ENCODE data around the gene ERP27.

Gene ERP27

DNA sequence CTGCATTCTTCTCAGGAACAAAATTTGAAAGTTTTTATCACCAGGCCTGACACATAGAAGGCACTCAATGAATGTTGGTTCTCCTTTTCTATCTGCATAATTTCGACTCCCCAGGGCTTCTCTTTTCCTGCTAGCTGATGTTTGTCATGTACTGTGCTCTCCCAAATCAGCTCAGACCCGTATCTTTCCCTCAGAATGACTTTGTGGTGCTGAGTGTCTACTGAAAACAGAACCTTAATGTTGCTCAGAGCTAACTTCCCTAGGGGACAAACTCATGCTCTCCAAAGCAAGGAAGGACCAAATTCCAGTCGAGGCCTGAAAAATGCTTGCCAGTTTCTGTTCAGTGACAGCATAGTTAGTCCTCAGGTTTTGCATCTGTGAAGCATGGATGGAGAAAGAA lies 21.1 kb upstream of the ERP27 start:
- no peak for DNase-seq (ENCODE audit: low spot score)

DNA sequence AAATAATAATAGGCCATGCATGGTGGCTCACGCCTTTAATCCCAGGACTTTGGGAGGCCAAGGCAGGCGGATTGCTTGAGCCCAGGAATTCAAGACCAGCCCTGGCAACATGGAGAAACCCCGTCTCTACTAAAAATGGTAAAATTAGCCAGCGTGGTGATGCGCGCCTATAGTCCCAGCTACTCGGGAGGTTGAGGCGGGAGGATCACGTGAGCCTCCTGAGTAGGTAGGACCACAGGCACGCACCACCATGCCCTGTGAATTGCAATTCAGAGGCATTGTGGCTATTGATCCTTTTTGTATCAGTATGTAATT lies 20.7 kb upstream of the ERP27 start:
- DNase-seq (ENCODE audit: low spot score), result no peak

DNA sequence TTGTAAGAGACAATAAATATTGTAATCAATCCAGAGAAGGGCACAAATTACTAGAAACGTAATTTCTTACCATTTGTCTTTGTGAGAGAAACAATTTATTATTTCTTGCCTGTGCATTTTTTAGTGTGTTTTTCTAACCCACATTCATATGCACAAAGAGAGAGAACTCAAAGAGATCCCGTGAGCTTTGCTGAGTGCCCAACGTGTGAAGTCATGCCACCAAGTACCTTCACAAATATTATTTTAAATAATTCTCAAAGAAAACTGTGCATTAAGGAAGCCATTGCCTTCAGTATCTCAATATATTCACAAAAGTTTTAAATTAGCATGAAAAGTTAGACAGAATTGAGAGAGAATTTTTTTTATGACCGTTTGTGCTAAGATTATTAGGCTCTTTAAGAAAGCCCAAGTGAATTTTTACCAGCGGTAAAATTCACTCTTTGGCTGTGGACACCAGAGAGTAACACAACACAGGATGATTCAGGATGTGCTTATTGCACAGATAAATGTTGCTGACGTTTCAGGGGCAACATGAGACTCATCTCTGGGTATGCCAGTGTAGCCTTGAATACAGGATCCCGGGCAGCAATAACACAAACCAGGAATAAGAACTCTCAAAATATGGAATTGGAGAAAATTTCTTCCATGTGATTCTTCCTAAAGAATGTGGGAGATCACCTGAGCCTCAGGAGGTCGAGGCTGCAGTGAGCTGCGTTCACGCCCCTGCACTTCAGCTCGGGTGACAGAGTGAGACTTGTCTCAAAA lies 20.2 kb upstream of the ERP27 start:
- no peak for DNase-seq (ENCODE audit: low spot score)

DNA sequence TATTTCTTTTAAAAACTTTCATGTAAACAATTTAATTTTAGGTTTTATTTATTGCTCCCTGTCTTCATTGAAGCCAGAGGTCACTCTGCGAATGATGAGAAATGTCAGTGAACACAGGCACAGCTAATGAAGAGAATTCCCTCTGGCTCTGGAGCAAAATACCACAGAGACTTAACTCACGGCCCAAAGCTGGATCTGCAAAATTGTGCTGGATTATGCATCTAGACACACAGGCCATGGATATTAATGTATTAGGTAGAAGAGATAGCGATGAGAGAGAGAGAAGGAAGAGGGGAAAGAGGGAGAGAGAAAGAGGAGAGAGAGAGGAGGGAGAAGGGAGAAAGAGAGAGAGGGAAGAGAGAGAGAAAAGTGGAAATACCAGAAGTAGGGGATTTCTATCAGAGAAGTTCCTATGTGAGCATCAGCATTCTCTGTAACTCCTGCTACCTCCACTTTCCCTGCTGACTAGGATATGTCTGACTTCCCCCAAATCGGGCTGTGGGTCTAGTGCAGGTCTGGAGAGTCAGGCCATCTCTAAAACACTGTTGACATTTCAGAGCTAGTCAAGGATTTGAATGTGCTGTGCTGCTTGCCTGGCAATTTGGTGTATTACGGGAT lies 19.3 kb upstream of the ERP27 start:
- no peak for DNase-seq (ENCODE audit: low spot score)

DNA sequence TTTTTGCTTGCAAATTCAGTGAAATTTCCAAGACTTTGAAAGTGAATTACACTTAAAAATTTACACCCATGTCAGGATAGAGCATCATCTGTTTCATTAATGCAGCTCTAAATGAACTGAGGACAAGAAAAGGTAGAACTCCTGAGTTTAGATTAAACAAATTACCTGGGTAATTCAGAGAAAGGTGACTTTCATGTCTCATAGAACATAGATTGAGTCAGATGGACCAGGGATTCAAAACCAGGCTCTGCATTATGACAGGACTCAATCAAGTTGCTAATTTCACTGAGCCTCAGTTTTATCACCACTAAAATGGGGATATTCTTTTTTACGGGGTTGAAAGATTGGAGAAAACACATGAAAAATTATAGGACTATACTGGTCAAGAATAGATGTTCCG lies 18.6 kb upstream of the ERP27 start:
- DNase-seq (ENCODE audit: low spot score), result no peak

DNA sequence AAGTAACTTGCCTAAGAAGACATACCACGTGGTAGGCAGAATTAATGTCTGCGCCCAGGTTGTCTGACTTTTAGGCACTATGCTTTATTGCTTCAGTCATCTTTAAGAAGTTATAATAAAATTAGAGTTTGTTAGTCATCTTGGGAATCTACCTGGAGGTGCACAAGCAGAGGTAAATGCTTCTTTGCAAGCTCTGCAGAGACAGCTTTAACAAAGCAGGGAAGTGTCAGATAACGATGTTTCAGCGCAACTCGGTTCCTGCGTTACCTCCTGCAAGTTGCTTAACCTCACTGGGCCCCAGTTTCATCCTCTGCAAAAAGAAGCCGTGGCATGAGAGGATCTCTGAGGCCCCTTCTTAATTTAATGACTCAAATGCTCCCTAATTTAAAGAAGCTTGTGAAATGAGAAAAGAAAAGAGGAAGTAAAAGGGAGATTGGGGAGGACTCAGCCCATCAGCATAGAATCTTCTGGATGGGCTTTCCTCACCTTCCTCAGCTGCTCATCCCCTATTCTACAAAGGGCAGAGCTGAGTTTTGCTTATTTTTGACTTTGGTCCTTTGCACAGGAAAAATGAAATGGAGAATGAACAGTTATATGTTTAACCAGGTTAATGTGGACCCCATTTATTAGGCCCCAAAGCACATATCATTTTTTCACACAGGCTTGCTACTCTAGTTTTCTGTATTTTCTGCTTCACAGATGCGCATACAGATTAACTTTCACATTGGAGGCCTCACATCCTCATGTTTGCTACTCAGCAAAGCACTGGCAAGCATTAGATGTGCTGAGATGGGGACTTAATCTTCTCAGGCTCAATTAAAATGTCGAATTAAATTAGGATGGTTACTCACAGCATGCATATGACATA lies 17.9 kb upstream of the ERP27 start:
- no peak for DNase-seq (ENCODE audit: low spot score)

DNA sequence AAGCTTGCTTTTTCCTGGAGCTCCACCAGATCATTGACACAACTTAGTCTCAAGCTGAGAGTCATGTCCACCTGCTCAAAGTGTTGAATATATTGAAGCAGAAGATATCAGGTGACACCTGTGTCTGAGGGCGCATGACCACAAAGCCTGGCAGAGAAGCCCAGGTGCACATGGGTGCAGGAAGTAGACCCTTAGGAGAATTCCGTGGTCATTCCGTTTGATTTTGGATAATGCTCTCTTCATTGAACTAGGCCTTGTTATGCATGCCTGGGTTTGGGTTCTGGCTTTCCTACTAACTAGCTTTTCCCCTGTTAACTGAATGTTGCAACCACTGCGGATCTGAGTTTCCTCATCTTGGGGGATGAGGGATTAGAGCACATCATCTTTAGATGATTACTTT lies 15.9 kb upstream of the ERP27 start:
- DNase-seq (ENCODE audit: low spot score), result no peak

DNA sequence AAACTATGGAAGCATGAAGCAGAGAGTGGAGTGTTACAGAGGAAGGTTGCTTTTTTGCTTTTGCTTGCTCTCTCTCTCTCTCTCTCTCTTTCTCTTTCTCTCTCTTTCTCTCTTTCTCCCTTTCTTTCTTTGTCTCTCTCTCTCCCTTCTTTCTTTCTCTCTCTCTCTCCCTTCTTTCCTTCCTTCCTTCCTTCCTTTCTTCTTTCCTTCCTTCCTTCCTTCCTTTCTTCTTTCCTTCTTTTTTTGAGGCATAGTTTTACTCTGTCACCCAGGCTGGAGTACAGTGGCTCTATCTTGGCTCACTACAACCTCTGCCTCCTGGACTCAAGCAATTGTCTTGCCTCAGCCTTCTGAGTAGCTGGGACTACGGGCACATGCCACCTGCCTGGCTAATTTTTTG lies 15.4 kb upstream of the ERP27 start:
- no peak for DNase-seq (ENCODE audit: low spot score)

DNA sequence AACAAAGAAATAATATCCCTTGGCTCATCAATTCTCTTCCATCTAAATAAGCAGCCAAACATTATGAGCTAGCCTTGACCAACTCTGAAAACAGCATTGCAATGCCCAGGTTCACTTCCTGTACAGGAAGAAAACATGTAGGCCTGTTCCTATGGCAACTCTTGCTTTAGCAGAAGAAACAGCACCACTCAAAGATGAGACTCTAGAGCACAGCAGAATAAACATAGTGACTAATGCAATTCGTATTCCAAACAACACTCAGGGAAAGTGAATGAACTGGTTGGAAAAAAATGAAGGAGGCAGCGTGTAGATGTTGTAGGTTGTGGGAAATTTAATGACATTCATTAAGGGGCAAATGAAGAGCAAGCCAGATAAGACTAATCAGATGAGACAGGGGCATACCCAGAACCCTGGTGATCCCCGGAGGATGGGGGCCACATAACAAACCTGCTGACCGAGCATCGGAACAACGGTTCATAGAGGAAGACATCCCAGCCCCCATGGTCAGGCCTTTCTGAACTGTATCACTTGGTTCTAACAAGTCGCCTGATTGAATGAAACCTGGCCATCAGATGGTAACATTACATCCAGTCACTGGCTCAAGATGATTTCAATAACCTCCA lies 14.1 kb upstream of the ERP27 start:
- DNase-seq (ENCODE audit: low spot score), result no peak

DNA sequence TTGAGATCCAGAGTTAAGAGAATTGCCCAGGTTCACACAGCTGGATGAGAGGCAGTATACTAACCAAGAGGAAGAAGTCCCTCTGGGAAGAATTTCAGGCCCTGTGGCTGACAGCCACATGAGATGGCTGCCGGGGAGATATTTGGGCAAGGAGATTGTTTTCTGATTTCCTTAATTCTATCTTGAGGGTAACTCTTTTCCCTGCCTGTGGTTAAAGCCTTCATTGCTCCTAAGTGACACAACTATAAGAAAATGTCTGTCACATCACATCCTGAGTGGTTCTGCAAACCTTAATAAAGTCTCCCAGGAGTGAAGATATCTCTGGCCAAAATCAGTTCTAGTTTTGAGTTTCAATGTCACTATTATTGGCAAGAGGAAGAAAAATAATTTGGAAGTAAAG lies 13.5 kb upstream of the ERP27 start:
- no peak for DNase-seq (ENCODE audit: low spot score)

DNA sequence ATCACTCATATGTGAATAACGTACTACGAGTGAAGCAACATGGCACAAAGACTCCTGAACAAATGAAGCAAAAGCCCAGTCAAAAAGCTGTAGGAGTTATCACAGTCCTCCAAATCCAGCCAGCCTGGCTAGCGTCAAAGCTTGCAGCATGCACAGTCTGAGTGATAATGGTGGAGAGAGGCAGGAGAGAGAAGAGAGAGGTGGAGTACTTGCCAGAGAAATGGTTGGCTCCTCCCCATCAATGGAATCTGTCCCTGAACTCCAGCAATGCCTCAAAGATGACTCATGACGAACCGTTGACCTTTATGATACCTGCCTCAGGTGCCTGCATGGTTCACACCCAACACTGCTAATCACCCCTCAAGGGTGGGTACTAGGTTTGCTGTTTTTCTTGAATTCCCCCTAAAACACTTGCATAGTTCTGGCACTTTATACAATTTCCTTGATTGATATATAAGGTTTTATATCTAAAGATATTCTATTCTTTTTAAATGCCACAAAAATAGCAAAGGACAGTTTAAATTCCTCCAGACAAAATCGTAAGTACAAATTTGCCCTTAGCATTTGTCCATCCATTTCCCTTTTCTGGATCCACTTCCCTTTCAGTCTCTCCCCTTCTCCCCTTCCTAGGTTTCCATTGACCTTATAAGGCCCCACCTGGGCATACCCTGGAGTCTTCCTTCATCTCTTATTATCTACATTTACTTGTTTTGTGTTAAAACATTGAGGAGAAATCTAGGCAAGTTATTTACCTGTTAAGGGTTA lies 12.8 kb upstream of the ERP27 start:
- no peak for DNase-seq (ENCODE audit: low spot score)

DNA sequence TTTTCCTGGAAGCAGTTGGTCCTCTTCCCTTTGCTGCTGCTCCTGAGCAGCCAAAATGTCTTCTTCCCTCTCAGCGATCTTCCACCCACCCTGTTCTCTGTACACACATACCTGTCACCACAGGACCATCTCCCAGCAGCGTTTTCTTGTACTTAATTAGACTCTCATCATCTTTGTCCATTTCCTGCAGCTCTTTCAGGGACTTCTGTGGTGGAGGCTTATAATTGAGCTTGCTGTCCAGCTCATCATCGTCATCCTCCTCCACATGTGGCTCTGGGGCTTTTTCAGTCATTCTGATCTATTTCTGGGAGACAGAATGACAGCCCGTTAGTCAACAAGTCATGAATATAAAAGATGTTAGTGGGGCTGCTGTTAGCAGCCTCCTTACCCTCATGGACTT lies 12.1 kb upstream of the ERP27 start:
- DNase-seq (ENCODE audit: low spot score), result no peak

DNA sequence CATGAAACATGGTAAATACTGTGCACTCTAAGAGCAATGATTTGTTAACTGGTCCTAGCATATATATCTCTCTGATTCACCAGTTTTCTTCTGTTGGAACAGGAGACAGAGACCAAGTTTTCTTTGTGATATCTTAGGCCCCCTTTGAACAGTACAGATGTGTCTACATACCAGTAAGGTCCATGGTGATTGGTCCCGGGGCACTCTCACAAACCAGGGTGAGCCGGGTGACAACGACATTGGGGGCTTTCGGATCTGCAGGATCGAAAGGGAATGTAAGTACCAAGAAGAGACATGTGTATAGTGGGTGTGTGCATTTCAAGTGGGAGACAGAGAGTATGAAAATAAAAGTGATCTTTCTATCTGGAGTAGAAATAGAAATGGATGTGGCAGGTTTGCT lies 11.3 kb upstream of the ERP27 start:
- DNase-seq (ENCODE audit: low spot score), result no peak

DNA sequence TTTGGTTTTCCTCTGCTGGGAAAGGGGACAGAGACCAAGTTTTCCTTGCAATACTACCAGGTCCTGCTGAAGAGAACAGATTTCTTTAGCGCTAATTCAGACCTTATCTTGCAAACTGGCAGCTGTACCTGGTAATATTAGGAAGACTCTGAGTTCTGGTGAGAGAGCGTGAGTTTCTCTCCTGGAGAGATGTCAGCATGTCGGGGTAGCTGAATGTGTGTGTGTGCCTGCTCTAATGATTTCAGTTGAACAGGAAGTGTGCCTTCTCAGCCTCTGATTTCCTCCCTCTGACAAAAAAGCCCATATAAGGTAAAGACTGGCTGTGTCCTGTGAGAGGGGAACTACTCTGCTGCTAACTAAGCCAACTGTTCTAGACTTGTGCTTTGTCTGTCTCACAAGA lies 10.3 kb upstream of the ERP27 start:
- DNase-seq (ENCODE audit: low spot score), result no peak

DNA sequence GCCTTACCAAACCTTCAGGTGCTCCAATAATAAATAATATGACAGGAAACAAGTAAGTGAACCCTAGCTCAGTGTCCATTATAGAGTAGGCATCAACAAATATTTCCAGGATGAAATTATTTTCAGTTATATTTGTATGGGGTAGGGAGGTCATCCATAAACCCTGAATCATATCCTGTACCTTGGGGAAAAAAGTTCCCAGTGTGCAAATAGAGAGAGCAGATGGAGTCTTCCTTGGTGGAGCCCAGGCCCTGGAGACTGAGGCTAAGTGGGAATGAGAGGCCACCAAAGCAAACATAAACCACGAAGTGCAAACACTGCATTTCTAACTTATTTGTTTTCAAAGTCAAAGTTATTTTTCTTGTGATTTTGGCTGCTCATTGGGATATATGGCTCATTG lies 8.5 kb upstream of the ERP27 start:
- no peak for DNase-seq (ENCODE audit: low spot score)

DNA sequence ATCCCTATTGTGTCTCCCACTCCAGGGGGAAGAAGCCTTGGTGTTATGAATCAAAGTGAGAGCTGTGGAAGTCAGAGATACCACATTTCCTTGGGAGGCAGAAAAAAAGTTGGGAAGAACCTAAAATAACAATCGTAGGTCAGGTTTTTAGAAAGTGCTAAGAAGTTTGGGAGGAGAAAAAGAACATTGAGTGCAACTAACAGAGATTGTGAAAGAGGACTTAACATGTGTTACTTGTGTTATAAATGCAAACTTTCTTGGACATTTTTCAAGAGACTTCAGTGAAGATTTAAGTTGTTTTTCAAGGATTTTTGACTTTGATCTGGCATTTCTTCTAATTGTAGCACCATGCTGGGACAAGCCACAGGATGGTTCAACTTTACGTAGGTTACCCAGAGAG lies 7.8 kb upstream of the ERP27 start:
- no peak for DNase-seq (ENCODE audit: low spot score)

DNA sequence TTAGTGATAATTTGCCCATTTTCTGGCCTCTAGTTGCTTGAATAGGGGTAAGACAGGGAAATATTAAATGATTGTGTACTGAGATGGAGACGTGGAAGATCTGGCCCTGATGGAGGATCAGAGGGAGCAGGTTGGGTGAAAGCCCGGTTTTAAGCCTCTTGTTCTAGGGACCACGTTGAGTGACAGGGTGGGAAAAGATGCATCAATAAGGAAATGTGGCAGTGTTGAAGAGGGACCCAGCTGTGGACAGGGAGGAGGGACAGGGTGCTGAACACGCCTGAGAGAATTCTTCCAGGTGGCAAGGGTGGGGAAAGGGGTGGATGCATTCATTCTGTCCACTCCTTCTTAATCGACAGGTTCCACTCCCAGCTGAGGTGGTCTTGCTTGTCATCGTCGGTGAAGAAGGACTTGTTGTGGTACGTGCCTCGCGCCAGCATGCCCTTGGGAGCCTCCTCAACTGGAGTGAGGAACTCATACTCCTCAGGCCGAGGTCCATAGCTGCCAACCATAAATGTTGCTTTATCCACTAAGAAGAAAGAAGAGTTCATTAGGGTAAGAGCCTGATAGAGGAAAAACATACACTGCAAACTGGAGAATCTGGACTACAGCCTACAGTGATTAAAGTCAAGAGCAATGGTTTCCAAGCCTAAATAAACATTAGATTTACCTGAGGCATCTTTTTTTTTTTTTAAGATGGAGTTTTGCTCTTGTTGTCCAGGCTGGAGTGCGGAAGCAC lies 4.0 kb upstream of the ERP27 start:
- DNase-seq (ENCODE audit: low spot score), result no peak

DNA sequence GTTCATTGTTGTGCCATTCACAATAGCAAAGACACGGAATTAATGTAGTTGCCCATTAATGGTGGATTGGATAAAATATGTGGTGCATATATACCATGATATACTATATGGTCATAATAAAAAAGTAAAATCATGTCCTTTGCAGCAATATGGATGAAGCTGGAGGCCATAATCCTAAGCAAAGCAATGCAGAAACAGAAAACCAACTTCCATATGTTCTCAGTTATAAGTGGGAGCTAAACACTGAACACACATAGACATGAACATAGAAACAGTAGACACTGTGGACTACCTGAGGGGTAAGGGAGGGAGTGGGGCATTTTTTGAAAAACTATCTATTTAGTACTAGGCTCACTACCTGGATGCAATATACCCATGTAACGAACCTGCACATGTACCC lies 3.0 kb upstream of the ERP27 start:
- DNase-seq (ENCODE audit: low spot score), result no peak

DNA sequence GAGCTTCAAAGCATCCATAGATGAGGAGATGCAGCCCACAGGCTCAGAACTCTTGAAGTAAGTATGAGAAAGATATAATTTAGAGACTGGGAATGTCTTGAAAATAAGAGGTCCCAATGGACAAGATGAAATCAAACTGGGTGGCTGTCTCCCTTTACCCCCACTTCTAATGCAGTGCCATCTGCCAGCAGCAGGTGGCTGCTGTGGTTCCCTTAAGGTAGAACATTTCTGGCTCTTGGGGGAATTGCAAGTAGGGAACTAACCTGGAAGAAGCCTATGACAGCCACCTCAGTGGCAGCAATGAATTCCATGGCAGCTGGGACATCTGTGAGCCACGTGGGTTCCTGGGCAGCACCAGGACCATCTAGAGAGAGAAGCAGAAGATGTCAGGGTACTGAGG lies 648 bp downstream of the ERP27 start:
- no peak for DNase-seq (ENCODE audit: low spot score)

DNA sequence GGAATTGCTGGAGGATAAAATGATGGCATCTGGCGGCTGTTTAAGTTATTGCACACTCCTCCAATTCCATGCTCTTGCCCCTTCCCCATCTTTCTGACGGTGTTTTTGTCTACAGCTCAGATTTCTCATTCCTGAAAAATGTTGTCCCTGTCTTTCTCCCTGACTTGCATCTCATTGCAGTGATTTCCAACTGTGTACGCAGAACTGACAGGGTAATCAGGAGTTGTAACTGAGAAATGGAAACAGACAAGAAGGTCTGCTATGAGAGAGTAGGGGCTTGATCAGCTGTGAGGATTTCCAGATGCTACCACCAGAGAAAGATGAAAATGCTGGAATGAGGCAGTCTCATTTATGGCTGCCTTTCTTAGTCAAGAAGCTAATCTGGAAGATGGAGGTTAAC lies 1.3 kb downstream of the ERP27 start:
- no peak for DNase-seq (ENCODE audit: low spot score)

DNA sequence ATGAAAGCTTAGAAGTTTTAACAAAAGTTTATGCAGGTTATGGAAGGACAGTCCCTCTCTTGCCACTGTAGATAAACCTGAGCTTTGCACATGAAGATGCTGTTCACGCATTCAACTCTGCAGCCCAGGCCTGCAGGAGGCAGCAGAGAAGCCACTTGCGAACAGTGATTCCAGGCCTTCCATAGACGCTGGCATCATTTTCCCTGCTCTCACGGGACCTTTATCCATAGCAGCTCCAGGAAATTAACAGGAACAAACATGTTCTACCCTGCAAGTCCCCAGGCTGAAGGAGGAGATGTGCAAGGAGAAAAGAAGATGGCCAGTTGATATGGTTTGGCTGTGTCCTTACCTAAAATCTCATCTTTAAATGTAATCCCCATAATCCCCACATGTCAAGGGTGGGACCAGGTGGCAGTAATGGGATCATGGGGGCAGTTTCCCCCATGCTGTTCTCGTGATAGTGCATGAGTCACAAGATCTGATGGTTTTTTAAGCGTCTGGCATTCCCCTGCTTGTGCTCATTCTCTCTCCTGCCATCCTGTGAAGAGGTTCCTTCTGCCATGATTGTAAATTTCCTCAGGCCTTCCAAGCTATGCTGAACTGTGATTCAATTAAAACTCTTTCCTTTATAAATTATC lies 2.0 kb downstream of the ERP27 start:
- no peak for DNase-seq (ENCODE audit: low spot score)
